SU-DHL-6 (cell line): Measurements from ENCODE around the gene RPL10.
"Not testable (repeated sequence)": the region's sequence is repeated elsewhere in the genome, so short reads cannot be mapped to it uniquely, and the experiment has no call there.

Experiments used
- CTCF ChIP-seq: fragments of 200-600 bp; sonication (generic); IDR thresholded peaks from one replicate; pipeline ENCODE4 v1.5.1; 2017; ENCODE audit warnings: antibody characterized with exemption, mild to moderate bottlenecking, low read length, moderate library complexity; ENCODE audit not compliant: insufficient read depth, poor library complexity, severe bottlenecking
- EZH2phosphoT487 ChIP-seq: fragments of 200-600 bp; sonication (generic), shearing (Covaris generic); conservative IDR thresholded peaks from 2 replicates; pipeline ENCODE4 v1.6.1; 2018; ENCODE audit warnings: mild to moderate bottlenecking, antibody characterized with exemption, low read length, moderate library complexity, mixed read lengths

GRCh38 chrX:154396363-154396762 lies 1.8 kb upstream of the RPL10 start:
- TF ChIP-seq CTCF, EZH2phosphoT487: not testable (repeated sequence)
